H1 (cell line): ENCODE data around the gene PSORS1C1. TPM values are rescaled to one million over a fixed set of nuclear protein-coding genes. Genes with fewer than 3 reads are reported as not detected.

Experiments used
- CTCF ChIA-PET: fragments of 300-600 bp; sonication (Branson Sonifier 250); formaldehyde crosslinking; loops from one replicate; lab custom pipeline; 2021; ENCODE audit not compliant: partially characterized antibody; lab: Charles Lee
- POLR2A ChIA-PET: fragments of 300-600 bp; sonication (Branson Sonifier 250); formaldehyde crosslinking; loops from one replicate; lab custom pipeline; 2021; ENCODE audit warnings: inconsistent platforms; ENCODE audit not compliant: partially characterized antibody; lab: Charles Lee
- DNase-seq, 2 experiments: peaks; one replicate each; pipeline versions ENCODE4 v3.0.0 to v3.0.0-alpha.2; 2010 to 2022; ENCODE audit warnings: low spot score in 2 of 2, low read depth in 1 of 2, mixed read lengths in 1 of 2
- FAIRE-seq: peaks from 2 replicates; lab custom pipeline; 2011; peaks lifted over from hg19 to GRCh38; lab: Jason Lieb, UNC
- H2AFZ ChIP-seq: 2 replicates; pipeline ENCODE4 v1.8.1; 2012; ENCODE audit warnings: low read length, inconsistent platforms
- H2AK5ac ChIP-seq: 2 replicates; pipeline ENCODE4 v1.6.1; 2013; ENCODE audit warnings: low read depth, low read length
- H2BK120ac ChIP-seq: replicated peaks from 2 replicates; pipeline ENCODE3; 2013; ENCODE audit warnings: low read depth, low read length, inconsistent platforms
- H2BK12ac ChIP-seq: 2 replicates; pipeline ENCODE4 v1.6.1; 2013; ENCODE audit warnings: low read depth, low read length
- H2BK15ac ChIP-seq: 2 replicates; pipeline ENCODE4 v1.6.1; 2013; ENCODE audit warnings: low read length
- H2BK20ac ChIP-seq: 2 replicates; pipeline ENCODE4 v1.6.1; 2013; ENCODE audit warnings: low read length
- H2BK5ac ChIP-seq: 2 replicates; pipeline ENCODE4 v1.6.1; 2013; ENCODE audit warnings: low read depth, low read length
- H3K14ac ChIP-seq: 2 replicates; pipeline ENCODE4 v1.6.1; 2013; ENCODE audit warnings: inconsistent platforms; ENCODE audit not compliant: insufficient read length
- H3K18ac ChIP-seq: 2 replicates; pipeline ENCODE4 v1.6.1; 2013; ENCODE audit warnings: low read length; ENCODE audit errors: extremely low read depth
- H3K23ac ChIP-seq: 2 replicates; pipeline ENCODE4 v1.6.1; 2013; ENCODE audit warnings: inconsistent platforms; ENCODE audit not compliant: insufficient read length
- H3K23me2 ChIP-seq: 2 replicates; pipeline ENCODE4 v1.6.1; 2013; ENCODE audit warnings: low read depth, low read length
- H3K27ac ChIP-seq: 2 replicates; pipeline ENCODE4 v1.6.1; 2011; ENCODE audit warnings: low read depth, low read length, inconsistent platforms
- H3K27me3 ChIP-seq, 4 experiments: replicated peaks in 1 of 4; 1 replicate in 1 of 4; 2 replicates in 3 of 4; pipeline versions ENCODE4 v1.6.1 to v1.8.1; 2011 to 2013; ENCODE audit warnings: low read length in 3 of 4, mild to moderate bottlenecking in 3 of 4, inconsistent platforms in 2 of 4, mixed read lengths in 2 of 4, moderate library complexity in 1 of 4; ENCODE audit not compliant: control insufficient read depth in 3 of 4, insufficient read depth in 3 of 4; ENCODE audit errors: extremely low read depth in 1 of 4
- H3K36me3 ChIP-seq, 4 experiments: 2 replicates each; pipeline versions ENCODE4 v1.6.1 to v1.8.1; 2011 to 2013; ENCODE audit warnings: mild to moderate bottlenecking in 4 of 4, low read length in 3 of 4, moderate library complexity in 2 of 4, control low read depth in 1 of 4, inconsistent platforms in 1 of 4; ENCODE audit not compliant: insufficient read depth in 4 of 4, control insufficient read depth in 2 of 4
- H3K4ac ChIP-seq: replicated peaks from 2 replicates; pipeline ENCODE3; 2013; ENCODE audit warnings: low read length, low read depth, mixed read lengths, inconsistent platforms; ENCODE audit not compliant: insufficient read length
- H3K4me1 ChIP-seq, 4 experiments: replicated peaks in 1 of 4; 1 replicate in 1 of 4; 2 replicates in 3 of 4; pipeline versions ENCODE4 v1.6.1 to v1.8.1; 2011 to 2013; ENCODE audit warnings: low read length in 3 of 4, inconsistent platforms in 2 of 4, mixed read lengths in 1 of 4; ENCODE audit not compliant: insufficient read depth in 4 of 4, control insufficient read depth in 3 of 4
- H3K4me2 ChIP-seq, 2 experiments: 2 replicates each; pipeline versions ENCODE4 v1.6.1 to v1.8.1; 2011 to 2013; ENCODE audit warnings: low read depth in 2 of 2, low read length in 2 of 2, control low read depth in 1 of 2, inconsistent platforms in 1 of 2, mild to moderate bottlenecking in 1 of 2; ENCODE audit not compliant: insufficient read depth in 1 of 2
- H3K4me3 ChIP-seq, 4 experiments: fragments of 200-600, 300-600 bp in 1 of 4; sonication (generic), shearing (Covaris generic), sonication (Bioruptor Twin) in 1 of 4; 2 replicates each; pipeline versions ENCODE4 v1.5.1 to v1.8.1; 2011 to 2016; ENCODE audit warnings: low read length in 4 of 4, low read depth in 3 of 4, control low read depth in 2 of 4, inconsistent platforms in 2 of 4, mild to moderate bottlenecking in 2 of 4, mixed read lengths in 1 of 4, moderate library complexity in 1 of 4; ENCODE audit not compliant: insufficient read depth in 2 of 4; ENCODE audit errors: extremely low read depth in 1 of 4
- H3K56ac ChIP-seq: replicated peaks from 2 replicates; pipeline ENCODE3; 2013; ENCODE audit warnings: low read depth, mild to moderate bottlenecking, mixed read lengths, low read length, inconsistent platforms; ENCODE audit not compliant: insufficient read length
- H3K79me1 ChIP-seq: 2 replicates; pipeline ENCODE4 v1.6.1; 2013; ENCODE audit warnings: low read depth, low read length, control low read depth
- H3K79me2 ChIP-seq, 2 experiments: 2 replicates each; pipeline versions ENCODE4 v1.6.1 to v1.8.1; 2012 to 2013; ENCODE audit warnings: low read length in 2 of 2, mild to moderate bottlenecking in 2 of 2, inconsistent platforms in 1 of 2; ENCODE audit not compliant: insufficient read depth in 2 of 2, control insufficient read depth in 1 of 2
- H3K9ac ChIP-seq, 4 experiments: replicated peaks in 1 of 4; 1 replicate in 1 of 4; 2 replicates in 3 of 4; pipeline versions ENCODE4 v1.6.1 to v1.8.1; 2011 to 2013; ENCODE audit warnings: low read depth in 3 of 4, low read length in 3 of 4, control low read depth in 2 of 4, mild to moderate bottlenecking in 2 of 4, moderate library complexity in 2 of 4, inconsistent platforms in 1 of 4; ENCODE audit errors: extremely low read depth in 1 of 4
- H3K9me3 ChIP-seq, 2 experiments: 2 replicates each; pipeline versions ENCODE4 v1.6.1 to v1.8.1; 2012 to 2013; ENCODE audit warnings: mild to moderate bottlenecking in 2 of 2, moderate library complexity in 2 of 2, control low read depth in 1 of 2, inconsistent platforms in 1 of 2, low read depth in 1 of 2, low read length in 1 of 2, mixed read lengths in 1 of 2; ENCODE audit not compliant: insufficient read depth in 2 of 2
- H4K20me1 ChIP-seq, 2 experiments: replicated peaks in 1 of 2; 2 replicates each; pipeline versions ENCODE3 to v1.8.1; 2011 to 2013; ENCODE audit warnings: inconsistent platforms in 2 of 2, low read length in 2 of 2, mild to moderate bottlenecking in 1 of 2; ENCODE audit not compliant: insufficient read depth in 2 of 2, control insufficient read depth in 1 of 2
- H4K5ac ChIP-seq: 2 replicates; pipeline ENCODE4 v1.6.1; 2013; ENCODE audit warnings: low read length, low read depth, mixed read lengths, inconsistent platforms; ENCODE audit not compliant: insufficient read length
- H4K8ac ChIP-seq: 2 replicates; pipeline ENCODE4 v1.8.0; 2013; ENCODE audit warnings: mild to moderate bottlenecking, moderate library complexity, low read length, inconsistent platforms; ENCODE audit not compliant: insufficient read depth; ENCODE audit errors: extremely low read depth
- H4K91ac ChIP-seq: replicated peaks from 2 replicates; pipeline ENCODE3; 2013; ENCODE audit warnings: low read length, mixed read lengths, inconsistent platforms; ENCODE audit not compliant: insufficient read length
- POLR2A ChIP-seq, 2 experiments: IDR thresholded peaks; 1 replicate in 1 of 2; 2 replicates in 1 of 2; pipeline ENCODE4 v1.6.1; 2011; ENCODE audit warnings: low read depth in 2 of 2, low read length in 2 of 2, mild to moderate bottlenecking in 2 of 2; ENCODE audit errors: control extremely low read depth in 1 of 2
- POLR2AphosphoS5 ChIP-seq: IDR thresholded peaks from 2 replicates; pipeline ENCODE4 v1.6.1; 2011; ENCODE audit warnings: low read depth, low read length
- TAF1 ChIP-seq: IDR thresholded peaks from 2 replicates; pipeline ENCODE4 v1.6.1; 2011; ENCODE audit warnings: mild to moderate bottlenecking, low read depth, low read length
- TBP ChIP-seq: IDR thresholded peaks from 2 replicates; pipeline ENCODE4 v1.6.1; 2011; ENCODE audit warnings: low read depth, low read length, improper control_type of control experiment
- WGBS, 2 experiments: shearing (Covaris generic) in 1 of 2; methylation state at CpG; one replicate each; pipeline versions ENCODE4 v1.1.6 to v1.1.7; 2013 to 2015; ENCODE audit warnings: low lambda C conversion rate in 2 of 2, mixed read lengths in 2 of 2, inconsistent platforms in 1 of 2, low coverage in 1 of 2, missing lambda C conversion rate in 1 of 2; ENCODE audit not compliant: insufficient replicate concordance in 2 of 2, insufficient coverage in 1 of 2, insufficient read length in 1 of 2; ENCODE audit errors: extremely low coverage in 1 of 2, missing lambda C conversion rate in 1 of 2; 5-methylcytosine and 5-hydroxymethylcytosine counted together
- polyA plus RNA-seq, 7 experiments: library from polyadenylated mRNA; depleted of rRNA in 3 of 7; stranded (reverse) in 5 of 7; unstranded in 2 of 7; fragments of >200 nt in 5 of 7; fragments of 200-250 nt in 2 of 7; gene quantifications; 1 replicate in 5 of 7; 2 replicates in 1 of 7; 4 replicates in 1 of 7; pipeline versions ENCODE4 v1.2.1 to v1.2.3, GENCODE V29; 2011 to 2013; ENCODE audit warnings: missing spikeins in 2 of 7, mixed read lengths in 2 of 7
- total RNA-seq: library from RNA; stranded (reverse); fragmentation: NEBNext Ultra II Directional; extraction: Animal tissue kit (Norgen Biotek cat#: 25700); gene quantifications from 2 replicates; pipeline ENCODE4 v1.2.1, GENCODE V29; 2021

PSORS1C1 gene
- total and polyA plus RNA-seq, 2 of the 8 experiments (the other 6 are each of a cell fraction or from before 2014, with no cell fraction given): 0.12 to 0.52 TPM

DNA sequence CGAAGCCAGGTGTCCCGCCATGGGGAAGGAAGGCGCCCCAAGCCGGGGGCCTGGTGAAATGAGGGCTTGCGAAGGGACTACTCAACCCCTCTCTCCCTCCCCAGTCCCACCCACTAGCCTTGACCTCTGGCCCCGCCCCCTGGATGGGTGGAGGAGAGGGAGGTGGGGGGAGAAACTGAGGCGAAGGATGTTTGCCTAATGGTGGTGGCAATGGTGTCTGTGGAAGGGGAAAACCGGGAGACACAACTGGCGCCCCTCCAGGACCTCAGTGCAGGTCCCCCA, 55.9 kb downstream of the PSORS1C1 start, which contains the start of gene POU5F1:
Gene POU5F1, minus strand, starts transcription at position 83 of the 282 bp plus-strand sequence. Its CDS starts 62 bp downstream, at position 21.
- peak within 1 kb of the TSS; percentile 83 to 89 for H3K4me2 ChIP-seq
- TF ChIP-seq POLR2A (IDR thresholded peaks at IDR 0.05; ENCODE audit: control extremely low read depth in 1 of 2, low read depth in 2 of 2, low read length in 2 of 2): peak in 1 of 2 experiments; percentile 31; a peak in 1 of 3 replicates
- TF ChIP-seq TAF1: peak; percentile 70
- TF ChIP-seq POLR2AphosphoS5: no peak
- peak; percentile 60; the same call in 1 of the 2 replicates for TF ChIP-seq TBP
- TF ChIP-seq, all 59 proteins: peak for 3
- Histone ChIP-seq H2BK5ac (peak within 1 kb of the TSS; percentile 100), H2BK15ac (no peak within 1 kb of the TSS; the same call in 1 of the 2 replicates), H3K23me2 (peaks cover 13% of the 10 kb centered on the region), H3K79me1 (peaks cover 8% of the 10 kb centered on the region), H3K79me2 (peaks cover 23 to 75% of the 10 kb centered on the region in 2 experiments), H3K23ac (no peak within 1 kb of the TSS), H3K14ac (peak within 1 kb of the TSS; percentile 90), H2BK20ac (peak within 1 kb of the TSS; percentile 100), H3K18ac (peak within 1 kb of the TSS; percentile 100), H4K5ac (peak within 1 kb of the TSS; percentile 87), H3K9ac (peak within 1 kb of the TSS; percentile 72 to 80 (median 78)), H3K36me3 (peaks cover 1 to 7% (median 4%) of the 10 kb centered on the region in 4 experiments; a peak in 7 of 8 replicates), H3K4me3 (peak within 1 kb of the TSS; percentile 70 to 92 (median 80)), H3K4ac (peak within 1 kb of the TSS; percentile 97), H3K56ac (peak within 1 kb of the TSS; percentile 90), H3K9me3 (no peaks in the 10 kb centered on the region), H2BK120ac (peak within 1 kb of the TSS; percentile 100), H4K20me1 (peaks cover 7 to 16% of the 10 kb centered on the region in 2 experiments), H3K27ac (peak within 1 kb of the TSS; percentile 80), H4K91ac (peak within 1 kb of the TSS; percentile 100), H2AK5ac (peak within 1 kb of the TSS; percentile 98), H2AFZ (no peak within 1 kb of the TSS), H2BK12ac (peak within 1 kb of the TSS; percentile 100), H3K4me1 (peaks cover 22 to 37% (median 32%) of the 10 kb centered on the region in 4 experiments), H3K27me3 (no peaks in the 10 kb centered on the region), H4K8ac (peak within 1 kb of the TSS; percentile 81)
- DNase-seq (peak in 1 of 2 experiments; percentile 75), FAIRE-seq (no peak)
- POLR2A ChIA-PET: interaction anchor here (61.6 to 68.5 kb wide), 2 partner anchors 2 to 23 kb away, joined by 2251 read pairs; partner anchors contain the start of genes CCHCR1, CDSN, POU5F1 and PSORS1C1
- WGBS, 2 experiments: 7% methylated on average over 4 of the region's 9 CpGs; no CpG with 5 or more reads in 1 of the 2 experiments
- CTCF ChIA-PET: interaction anchor here (0.7 to 5.9 kb wide), 8 partner anchors 8 to 91 kb away, joined by 3 to 36 read pairs (median 4); partner anchors contain the start of genes CCHCR1 and TCF19
